Transverse colon (tissue), 3 donors: ENCODE measurements around the gene ANGPTL8.

Source experiments
- CTCF ChIP-seq, 5 experiments: fragments of 200-600 bp in 3 of 5; fragments of 450-650 bp in 2 of 5; sonication (generic) in 3 of 5; IDR thresholded peaks; 1 replicate in 2 of 5; 2 replicates in 3 of 5; pipeline ENCODE4 v1.5.1; 2016 to 2017; ENCODE audit warnings: antibody characterized with exemption in 5 of 5, inconsistent platforms in 3 of 5, mild to moderate bottlenecking in 2 of 5, moderate library complexity in 1 of 5
- POLR2A ChIP-seq: fragments of 450-650 bp; IDR thresholded peaks from one replicate; pipeline ENCODE4 v1.6.1; 2016; ENCODE audit warnings: antibody characterized with exemption, mild to moderate bottlenecking, moderate library complexity

- TF ChIP-seq POLR2A, result no peak
- TF ChIP-seq CTCF (IDR thresholded peaks at IDR 0.05), result no peak
Observed at GRCh38 chr19:11265177-11265784, 25.9 kb downstream of the ANGPTL8 start.
